ENCODE results near the gene TSPAN1.
"Not testable (repeated sequence)": the region's sequence is repeated elsewhere in the genome, so short reads cannot be mapped to it uniquely, and the experiment has no call there.

Gene TSPAN1

GRCh38 chr1:46220808-46221207, 45.9 kb downstream of the TSPAN1 start:
- DNase-seq = no peak

GRCh38 chr1:46221749-46222148, 46.9 kb downstream of the TSPAN1 start:
- DNase-seq = no peak

GRCh38 chr1:46223055-46223454, 48.2 kb downstream of the TSPAN1 start:
- DNase-seq = not testable (repeated sequence)

GRCh38 chr1:46223472-46223943, 48.6 kb downstream of the TSPAN1 start:
- peak; percentile 89 for DNase-seq

- DNase-seq = no peak
These were observed 50.1 kb downstream of the TSPAN1 start for GRCh38 chr1:46224966-46225365.

- not testable (repeated sequence) for DNase-seq
These were observed 56.3 kb downstream of the TSPAN1 start for GRCh38 chr1:46231231-46231630.
